HepG2 (cell line): ENCODE data around the gene CHID1. TPM values are rescaled to one million over a fixed set of nuclear protein-coding genes. Genes with fewer than 3 reads are reported as not detected.

Experiments used
- DDIT3 ChIP-seq: sonication (generic); formaldehyde crosslinking; IDR thresholded peaks from 2 replicates; pipeline ENCODE4 v1.4.0; 2020; ENCODE audit warnings: mild to moderate bottlenecking, missing genetic modification reagents
- GPN1 ChIP-seq: sonication (generic); formaldehyde crosslinking; IDR thresholded peaks from 2 replicates; pipeline ENCODE4 v1.5.1; 2020; ENCODE audit warnings: missing genetic modification reagents, borderline replicate concordance
- KLF15 ChIP-seq: sonication (generic); formaldehyde crosslinking; IDR thresholded peaks from 2 replicates; pipeline ENCODE4 v1.8.1; 2023; ENCODE audit warnings: borderline replicate concordance, mild to moderate bottlenecking, inconsistent platforms, missing genetic modification reagents, mixed read lengths
- MXD1 ChIP-seq: sonication (generic); formaldehyde crosslinking; IDR thresholded peaks from 2 replicates; pipeline ENCODE4 v1.4.0; 2020; ENCODE audit warnings: mild to moderate bottlenecking, missing genetic modification reagents
- NR2F2 ChIP-seq: IDR thresholded peaks from 2 replicates; pipeline ENCODE4 v1.6.1; 2012; ENCODE audit warnings: low read depth, inconsistent platforms, borderline replicate concordance
- SP4 ChIP-seq: sonication (generic); formaldehyde crosslinking; IDR thresholded peaks from 2 replicates; pipeline ENCODE4 v1.8.1; 2023; ENCODE audit warnings: mild to moderate bottlenecking, missing genetic modification reagents
- SPEN ChIP-seq: sonication (generic); formaldehyde crosslinking; IDR thresholded peaks from 2 replicates; pipeline ENCODE4 v1.5.1; 2020; ENCODE audit warnings: low read depth, mild to moderate bottlenecking, missing genetic modification reagents
- ZBTB40 ChIP-seq, 2 experiments: fragments of 450-650 bp in 1 of 2; sonication (generic) in 1 of 2; formaldehyde crosslinking in 1 of 2; IDR thresholded peaks; 2 replicates each; pipeline versions ENCODE4 v1.6.1 to v1.8.0; 2016 to 2022; ENCODE audit warnings: antibody characterized with exemption in 1 of 2, mild to moderate bottlenecking in 1 of 2, missing genetic modification reagents in 1 of 2
- ZFP1 ChIP-seq: IDR thresholded peaks from 2 replicates; pipeline ENCODE4 v1.6.1; 2016
- ZNF180 ChIP-seq: sonication (generic); formaldehyde crosslinking; IDR thresholded peaks from 2 replicates; pipeline ENCODE4 v1.4.0; 2020; ENCODE audit warnings: low read depth, missing genetic modification reagents, borderline replicate concordance
- ZNF383 ChIP-seq: sonication (generic); formaldehyde crosslinking; IDR thresholded peaks from 2 replicates; pipeline ENCODE4 v1.4.0; 2020; ENCODE audit warnings: missing genetic modification reagents, mild to moderate bottlenecking, borderline replicate concordance
- ZNF564 ChIP-seq: sonication (generic); formaldehyde crosslinking; IDR thresholded peaks from 2 replicates; pipeline ENCODE4 v1.8.1; 2023; ENCODE audit warnings: mild to moderate bottlenecking, missing genetic modification reagents
- ZNF574 ChIP-seq: sonication (generic); formaldehyde crosslinking; IDR thresholded peaks from 2 replicates; pipeline ENCODE4 v1.4.0; 2020; ENCODE audit warnings: missing genetic modification reagents
- ZNF749 ChIP-seq: sonication (generic); formaldehyde crosslinking; IDR thresholded peaks from 2 replicates; pipeline ENCODE4 v1.8.0; 2022; ENCODE audit warnings: mild to moderate bottlenecking, missing genetic modification reagents, moderate library complexity, borderline replicate concordance
- ZNF816 ChIP-seq: sonication (generic); formaldehyde crosslinking; IDR thresholded peaks from 2 replicates; pipeline ENCODE4 v1.8.0; 2022; ENCODE audit warnings: missing genetic modification reagents, mild to moderate bottlenecking, borderline replicate concordance
- polyA plus RNA-seq, 8 experiments: library from polyadenylated mRNA; depleted of rRNA in 3 of 8; stranded (reverse) in 7 of 8; unstranded in 1 of 8; fragments of >200 nt; fragmentation: Illumina TruSeq in 4 of 8; extraction: Trizol in 4 of 8; gene quantifications; 2 replicates each; pipeline versions ENCODE4 v1.2.1 to v1.2.3, GENCODE V29; 2011 to 2016; ENCODE audit warnings: low read depth in 4 of 8, missing spikeins in 1 of 8, mixed read lengths in 1 of 8; ENCODE audit not compliant: insufficient read depth in 1 of 8
- total RNA-seq, 5 experiments: library from RNA; depleted of rRNA; stranded (reverse); fragments of >200 nt; fragmentation: Illumina TruSeq; extraction: Trizol; gene quantifications; 2 replicates each; pipeline ENCODE4 v1.2.3, GENCODE V29; 2016; ENCODE audit warnings: low read depth in 1 of 5

Gene CHID1
- total and polyA plus RNA-seq, 2 of the 13 experiments (the other 11 are each of a cell fraction or from before 2014, with no cell fraction given): 65.1 to 93.6 TPM

- TF ChIP-seq NR2F2: no peak; the same call in 1 of the 2 replicates
- TF ChIP-seq ZNF383 (CRISPR knock-in tag): no peak
- 0 out of 2 replicates have a peak, but pooled peaks have one; percentile 68 for TF ChIP-seq ZNF564 (CRISPR knock-in tag)
- TF ChIP-seq DDIT3 (CRISPR knock-in tag): no peak
- TF ChIP-seq SPEN (CRISPR knock-in tag): peak; percentile 74; the same call in 1 of the 2 replicates
- TF ChIP-seq KLF15 (CRISPR knock-in tag): no peak
- TF ChIP-seq MXD1 (CRISPR knock-in tag): peak; percentile 40; the same call in 1 of the 2 replicates
- TF ChIP-seq ZNF749 (CRISPR knock-in tag): peak; percentile 71; the same call in 1 of the 2 replicates
- no peak for TF ChIP-seq ZNF816 (CRISPR knock-in tag)
- TF ChIP-seq ZNF574 (CRISPR knock-in tag): peak; percentile 93
- TF ChIP-seq ZFP1 (CRISPR knock-in tag): peak; percentile 74
- TF ChIP-seq ZBTB40 (IDR thresholded peaks at IDR 0.05): no peak
- peak; percentile 66; the same call in 1 of the 2 replicates for TF ChIP-seq ZBTB40 (CRISPR knock-in tag; IDR thresholded peaks at IDR 0.05)
- TF ChIP-seq GPN1 (CRISPR knock-in tag): no peak
- peak; percentile 74 for TF ChIP-seq SP4 (CRISPR knock-in tag)
- TF ChIP-seq ZNF180 (CRISPR knock-in tag): no peak
These were observed 72.0 kb downstream of the CHID1 start (continued) for GRCh38 chr11:838441-839279.
